ENCODE results near the gene CHFR.
A peak's percentile ranks its signal among the peaks of the same experiment; 100 is the strongest.

The CHFR gene

GRCh38 chr12:132806857-132807256, 80.5 kb downstream of the CHFR start:
- Mint-ChIP-seq H3K27ac (peak overlapping the region in 1 of 3 experiments; percentile 9), H3K4me3 (no peak overlapping the region), H3K9me3 (no peaks in the 10 kb centered on the region), H3K36me3 (ENCODE audit: low read depth) (peaks cover 70% of the 10 kb centered on the region), H3K27me3 (ENCODE audit: low read depth) (no peaks in the 10 kb centered on the region), H3K4me1 (no peaks in the 10 kb centered on the region)
- no peak for TF ChIP-seq CTCF (IDR thresholded peaks at IDR 0.05; ENCODE audit: unreplicated experiment in 3 of 3)

GRCh38 chr12:132804426-132804861, 83.0 kb downstream of the CHFR start:
- Mint-ChIP-seq H3K4me3 (no peak overlapping the region), H3K9me3 (no peaks in the 10 kb centered on the region), H3K27me3 (ENCODE audit: low read depth) (no peaks in the 10 kb centered on the region), H3K4me1 (no peaks in the 10 kb centered on the region), H3K36me3 (ENCODE audit: low read depth) (peaks cover 68% of the 10 kb centered on the region), H3K27ac (no peak overlapping the region)
- TF ChIP-seq CTCF (IDR thresholded peaks at IDR 0.05; ENCODE audit: unreplicated experiment in 3 of 3), result no peak

- no peak overlapping the region for H3K27ac Mint-ChIP-seq
- no peaks in the 10 kb centered on the region for H3K9me3 Mint-ChIP-seq
- peaks cover 69% of the 10 kb centered on the region for H3K36me3 Mint-ChIP-seq (ENCODE audit: low read depth)
- no peak overlapping the region for H3K4me3 Mint-ChIP-seq
- H3K4me1 Mint-ChIP-seq, result no peaks in the 10 kb centered on the region
- H3K27me3 Mint-ChIP-seq (ENCODE audit: low read depth), result no peaks in the 10 kb centered on the region
- TF ChIP-seq CTCF (IDR thresholded peaks at IDR 0.05; ENCODE audit: unreplicated experiment in 3 of 3), result no peak
Measured at GRCh38 chr12:132803888-132804287, 83.5 kb downstream of the CHFR start.

GRCh38 chr12:132803125-132803524, 84.3 kb downstream of the CHFR start:
- Mint-ChIP-seq H3K4me3 (no peak overlapping the region), H3K4me1 (no peaks in the 10 kb centered on the region), H3K27me3 (ENCODE audit: low read depth) (no peaks in the 10 kb centered on the region), H3K36me3 (ENCODE audit: low read depth) (peaks cover 64% of the 10 kb centered on the region), H3K27ac (no peak overlapping the region), H3K9me3 (no peaks in the 10 kb centered on the region)
- no peak for TF ChIP-seq CTCF (IDR thresholded peaks at IDR 0.05; ENCODE audit: unreplicated experiment in 3 of 3)

- no peaks in the 10 kb centered on the region for H3K27me3 Mint-ChIP-seq (ENCODE audit: low read depth)
- H3K27ac Mint-ChIP-seq, result no peak overlapping the region
- H3K4me1 Mint-ChIP-seq, result no peaks in the 10 kb centered on the region
- H3K36me3 Mint-ChIP-seq (ENCODE audit: low read depth), result peaks cover 62% of the 10 kb centered on the region
- no peak overlapping the region for H3K4me3 Mint-ChIP-seq
- no peak for TF ChIP-seq CTCF (IDR thresholded peaks at IDR 0.05; ENCODE audit: unreplicated experiment in 3 of 3)
- no peaks in the 10 kb centered on the region for H3K9me3 Mint-ChIP-seq
Measured at GRCh38 chr12:132801741-132802140, 85.7 kb downstream of the CHFR start.

- H3K4me1 Mint-ChIP-seq, result no peaks in the 10 kb centered on the region
- no peak overlapping the region for H3K27ac Mint-ChIP-seq
- peaks cover 2% of the 10 kb centered on the region for H3K9me3 Mint-ChIP-seq
- H3K36me3 Mint-ChIP-seq (ENCODE audit: low read depth), result peaks cover 75% of the 10 kb centered on the region
- TF ChIP-seq CTCF (IDR thresholded peaks at IDR 0.05; ENCODE audit: unreplicated experiment in 3 of 3), result no peak
- no peaks in the 10 kb centered on the region for H3K27me3 Mint-ChIP-seq (ENCODE audit: low read depth)
- H3K4me3 Mint-ChIP-seq, result no peak overlapping the region
Measured at GRCh38 chr12:132798836-132799235, 88.6 kb downstream of the CHFR start.

Measured in nephron (organoid).